Sigmoid colon (tissue), 7 donors: ENCODE results near the gene COL1A1. TPM values are rescaled to one million over a fixed set of nuclear protein-coding genes. Genes with fewer than 3 reads are reported as not detected.
A peak's percentile ranks its signal among the peaks of the same experiment; 100 is the strongest.

ENCODE experiments used
- DNase-seq: peaks from one replicate; pipeline ENCODE4 v3.0.0-alpha.2; 2019
- H3K27ac ChIP-seq, 4 donors: fragments of 200-600 bp; sonication (generic); one replicate each; pipeline ENCODE4 v1.5.1; 2016 to 2019; ENCODE audit warnings: mild to moderate bottlenecking in 1 of 4
- H3K27me3 ChIP-seq, 3 donors: fragments of 200-600 bp; sonication (generic); one replicate each; pipeline ENCODE4 v1.5.1; 2019; ENCODE audit warnings: mild to moderate bottlenecking in 1 of 3
- H3K36me3 ChIP-seq, 4 donors: fragments of 200-600 bp; sonication (generic); one replicate each; pipeline ENCODE4 v1.5.1; 2016 to 2019
- H3K4me1 ChIP-seq, 4 donors: fragments of 200-600 bp; sonication (generic); one replicate each; pipeline ENCODE4 v1.5.1; 2017 to 2019
- H3K4me3 ChIP-seq, 4 donors: fragments of 200-600 bp; sonication (generic); one replicate each; pipeline ENCODE4 v1.5.1; 2017 to 2019; ENCODE audit warnings: mild to moderate bottlenecking in 2 of 4, moderate library complexity in 1 of 4
- H3K9me3 ChIP-seq, 4 donors: fragments of 200-600 bp in 3 of 4; sonication (generic) in 3 of 4; one replicate each; pipeline versions ENCODE4 v1.5.1 to v1.6.1; 2013 to 2019
- CTCF ChIP-seq, 4 experiments: fragments of 450-650 bp in 3 of 4; fragments of 200-600 bp in 1 of 4; IDR thresholded peaks; one replicate each; pipeline ENCODE4 v1.5.1; 2016 to 2019; ENCODE audit warnings: antibody characterized with exemption in 4 of 4, mild to moderate bottlenecking in 3 of 4, moderate library complexity in 2 of 4
- EP300 ChIP-seq, 4 donors: sonication (generic); formaldehyde crosslinking; IDR thresholded peaks; one replicate each; pipeline ENCODE4 v1.6.1; 2017; ENCODE audit warnings: antibody characterized with exemption in 4 of 4
- POLR2A ChIP-seq, 2 donors: fragments of 450-650 bp; IDR thresholded peaks; one replicate each; pipeline ENCODE4 v1.6.1; 2016; ENCODE audit warnings: antibody characterized with exemption in 2 of 2, mild to moderate bottlenecking in 2 of 2, moderate library complexity in 2 of 2
- POLR2AphosphoS5 ChIP-seq, 4 donors: sonication (generic); formaldehyde crosslinking; IDR thresholded peaks; one replicate each; pipeline ENCODE4 v1.6.1; 2017; ENCODE audit warnings: antibody characterized with exemption in 4 of 4
- WGBS, 2 donors: extraction: QIAGEN DNeasy Blood & Tissue Kit; methylation state at CpG; one replicate each; pipeline ENCODE4 v1.1.7; 2013; 5-methylcytosine and 5-hydroxymethylcytosine counted together
- intact Hi-C: fragments of 100-400 bp; cut with DNase I; formaldehyde crosslinking; loops from one replicate; pipeline ENCODE4 v1.15.1; 2023
- polyA plus RNA-seq, 3 donors: library from polyadenylated mRNA; stranded (reverse); fragments of 200-250 nt; gene quantifications; one replicate each; pipeline ENCODE4 v1.2.3, GENCODE V29; 2013
- total RNA-seq, 4 donors: library from RNA; depleted of rRNA; stranded (reverse); fragments of >200 nt; gene quantifications; one replicate each; pipeline ENCODE4 v1.1.0, GENCODE V29; 2016
- donor health status: healthy with polysubstance abuse.
- donor health status: Bipolar disorder and iron deficiency.
- donor health status: healthy.

COL1A1 gene
- total and polyA plus RNA-seq, 7 donors, result 7.8 to 459 (median 49.2) TPM

- H3K27me3 ChIP-seq, result no peaks in the 10 kb centered on the region
- H3K36me3 ChIP-seq, result no peaks in the 10 kb centered on the region
- DNase-seq, result no peak
- WGBS, 2 donors, result 87 to 92% methylated on average over 1 of the region's 1 CpG
- H3K4me3 ChIP-seq, result no peak overlapping the region
- intact Hi-C loops, result no loop called here
- no peak for TF ChIP-seq CTCF (IDR thresholded peaks at IDR 0.05)
- no peak for TF ChIP-seq POLR2A (IDR thresholded peaks at IDR 0.05)
- TF ChIP-seq EP300 (IDR thresholded peaks at IDR 0.05), result no peak
- TF ChIP-seq POLR2AphosphoS5 (IDR thresholded peaks at IDR 0.05), result no peak
- peak overlapping the region in 2 of 4 donors; percentile 60 to 70 for H3K27ac ChIP-seq
- peaks cover 0 to 30% (median 20%) of the 10 kb centered on the region in 4 donors for H3K4me1 ChIP-seq
- H3K9me3 ChIP-seq, result no peaks in the 10 kb centered on the region
Measured at GRCh38 chr17:50240851-50241250, 39.4 kb upstream of the COL1A1 start.

GRCh38 chr17:50239937-50240336 lies 38.5 kb upstream of the COL1A1 start:
- DNase-seq, result no peak
- intact Hi-C loops, result no loop called here
- Histone ChIP-seq H3K27me3 (no peaks in the 10 kb centered on the region), H3K4me1 (peaks cover 0 to 30% (median 20%) of the 10 kb centered on the region in 4 donors), H3K27ac (peak overlapping the region; percentile 47 to 70 (median 56)), H3K9me3 (no peaks in the 10 kb centered on the region), H3K36me3 (no peaks in the 10 kb centered on the region), H3K4me3 (no peak overlapping the region)
- 51 to 69% methylated on average over 4 of the region's 4 CpGs for WGBS, 2 donors
- TF ChIP-seq POLR2AphosphoS5 (IDR thresholded peaks at IDR 0.05) (no peak), POLR2A (IDR thresholded peaks at IDR 0.05) (no peak), EP300 (IDR thresholded peaks at IDR 0.05) (no peak), CTCF (IDR thresholded peaks at IDR 0.05) (no peak)

- intact Hi-C loops, result no loop called here
- Histone ChIP-seq H3K27ac (no peak overlapping the region), H3K36me3 (no peaks in the 10 kb centered on the region), H3K4me3 (no peak overlapping the region), H3K27me3 (no peaks in the 10 kb centered on the region), H3K4me1 (peaks cover 0 to 30% (median 20%) of the 10 kb centered on the region in 4 donors), H3K9me3 (no peaks in the 10 kb centered on the region)
- TF ChIP-seq POLR2AphosphoS5 (IDR thresholded peaks at IDR 0.05) (no peak), EP300 (IDR thresholded peaks at IDR 0.05) (no peak), CTCF (IDR thresholded peaks at IDR 0.05) (no peak), POLR2A (IDR thresholded peaks at IDR 0.05) (no peak)
- 40 to 49% methylated on average over 9 of the region's 9 CpGs for WGBS, 2 donors
- DNase-seq, result no peak
Measured at GRCh38 chr17:50238601-50239280, 37.3 kb upstream of the COL1A1 start.

GRCh38 chr17:50237901-50238300 lies 36.5 kb upstream of the COL1A1 start:
- WGBS, 2 donors, result 40 to 74% methylated on average over 2 of the region's 2 CpGs
- H3K4me3 ChIP-seq, result no peak overlapping the region
- no peak overlapping the region for H3K27ac ChIP-seq
- intact Hi-C loops, result no loop called here
- no peak for DNase-seq
- H3K4me1 ChIP-seq, result peaks cover 0 to 30% (median 20%) of the 10 kb centered on the region in 4 donors
- TF ChIP-seq POLR2AphosphoS5 (IDR thresholded peaks at IDR 0.05), result no peak
- TF ChIP-seq CTCF (IDR thresholded peaks at IDR 0.05), result no peak
- no peak for TF ChIP-seq EP300 (IDR thresholded peaks at IDR 0.05)
- no peaks in the 10 kb centered on the region for H3K36me3 ChIP-seq
- no peaks in the 10 kb centered on the region for H3K27me3 ChIP-seq
- H3K9me3 ChIP-seq, result no peaks in the 10 kb centered on the region

DNA sequence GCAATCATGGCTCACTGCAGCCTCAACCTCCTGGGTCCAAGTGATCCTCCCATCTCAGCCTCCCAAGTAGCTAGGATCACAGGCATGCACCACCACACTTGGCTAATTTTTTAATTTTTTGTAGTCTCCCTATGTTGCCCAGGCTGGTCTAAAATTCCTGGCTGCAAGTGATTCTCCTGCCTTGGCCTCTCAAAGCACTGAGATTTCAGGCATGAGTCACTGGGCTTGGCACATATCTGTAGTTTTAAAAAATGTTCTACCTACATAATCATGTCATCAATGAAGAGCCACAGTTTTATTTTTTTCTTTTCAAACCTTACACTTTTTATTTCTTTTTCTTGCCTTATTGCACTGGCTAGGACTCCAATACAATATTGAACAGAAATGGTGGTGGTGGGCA lies 33.1 kb upstream of the COL1A1 start:
- no peak overlapping the region for H3K4me3 ChIP-seq

More for the DNA sequence above, 33.1 kb upstream of the COL1A1 start:
- H3K27ac ChIP-seq, result no peak overlapping the region
- H3K4me1 ChIP-seq, result peaks cover 0 to 5% (median 4%) of the 10 kb centered on the region in 4 donors
- TF ChIP-seq POLR2AphosphoS5 (IDR thresholded peaks at IDR 0.05) (no peak), EP300 (IDR thresholded peaks at IDR 0.05) (no peak), POLR2A (IDR thresholded peaks at IDR 0.05) (no peak), CTCF (IDR thresholded peaks at IDR 0.05) (no peak)
- no peaks in the 10 kb centered on the region for H3K27me3 ChIP-seq
- no peaks in the 10 kb centered on the region for H3K9me3 ChIP-seq
- no peak for DNase-seq
- no peaks in the 10 kb centered on the region for H3K36me3 ChIP-seq
- intact Hi-C loops, result no loop called here
